ENCODE data around the gene BBS2. TPM values are rescaled to one million over a fixed set of nuclear protein-coding genes. Genes with fewer than 3 reads are reported as not detected.

BBS2 gene
- total and polyA plus RNA-seq, 9 of the 15 experiments (the other 6 are each of a cell fraction or from before 2014, with no cell fraction given), result 4.2 to 22.7 (median 10.2) TPM

GRCh38 chr16:56519459-56520250 lies at the start of gene BBS2 (continued):
- TF ChIP-seq DEAF1 (CRISPR knock-in tag; IDR thresholded peaks at IDR 0.05), result no peak
- TF ChIP-seq SIN3A (IDR thresholded peaks at IDR 0.05; ENCODE audit: borderline replicate concordance in 2 of 2, control insufficient read depth in 1 of 2, low read depth in 2 of 2, low read length in 2 of 2), result peak; percentile 10 to 83; a peak in 2 of 4 replicates
- no peak for TF ChIP-seq E2F8 (IDR thresholded peaks at IDR 0.05; ENCODE audit: low read depth, partially characterized antibody)
- TF ChIP-seq ZNF75A (CRISPR knock-in tag; IDR thresholded peaks at IDR 0.05), result no peak
- TF ChIP-seq ZNF655 (CRISPR knock-in tag; IDR thresholded peaks at IDR 0.05), result no peak
- TF ChIP-seq KLF1 (tag; IDR thresholded peaks at IDR 0.05), result peak; percentile 78
- TF ChIP-seq ZEB2 (IDR thresholded peaks at IDR 0.05), result peak; percentile 37; the same call in 1 of the 2 replicates
- no peak for TF ChIP-seq CBX8 (IDR thresholded peaks at IDR 0.05; ENCODE audit: borderline replicate concordance, extremely low read depth, low read depth, low read length, poor library complexity, severe bottlenecking)
- TF ChIP-seq SNAPC5 (CRISPR knock-in tag; IDR thresholded peaks at IDR 0.05), result no peak
- no peak for TF ChIP-seq OTX1 (CRISPR knock-in tag; IDR thresholded peaks at IDR 0.05)
- no peak for TF ChIP-seq KLF16 (IDR thresholded peaks at IDR 0.05)

All from K562 (cell line).